ENCODE data around the gene CLK1. TPM values are rescaled to one million over a fixed set of nuclear protein-coding genes. Genes with fewer than 3 reads are reported as not detected.

The CLK1 gene
- total and polyA plus RNA-seq, 2 of the 13 experiments (the other 11 are each of a cell fraction or from before 2014, with no cell fraction given), result 66.6 to 101 TPM

GRCh38 chr2:200878289-200878880 is 13.9 kb upstream of the CLK1 start (continued):
- TF ChIP-seq ZBTB40 (IDR thresholded peaks at IDR 0.05), result no peak
- TF ChIP-seq ZBTB40 (CRISPR knock-in tag; IDR thresholded peaks at IDR 0.05), result no peak
- no peak for TF ChIP-seq ZNF660 (CRISPR knock-in tag; IDR thresholded peaks at IDR 0.05; ENCODE audit: borderline replicate concordance, low read depth)
- no peak for TF ChIP-seq RBM22 (optimal IDR thresholded peaks at IDR 0.05; ENCODE audit: low read length)
- TF ChIP-seq SNAPC2 (CRISPR knock-in tag; IDR thresholded peaks at IDR 0.05), result no peak
- no peak for TF ChIP-seq EEA1 (CRISPR knock-in tag; IDR thresholded peaks at IDR 0.05; ENCODE audit: borderline replicate concordance)
- no peak for TF ChIP-seq KDM1A (CRISPR knock-in tag; IDR thresholded peaks at IDR 0.05)
- TF ChIP-seq RARA (CRISPR knock-in tag; IDR thresholded peaks at IDR 0.05), result peak; percentile 47; the same call in 1 of the 2 replicates
- TF ChIP-seq FOXP1 (IDR thresholded peaks at IDR 0.05), result no peak
- no peak for TF ChIP-seq FOXP1 (CRISPR knock-in tag; IDR thresholded peaks at IDR 0.05)
- peak; percentile 46; the same call in 1 of the 2 replicates for TF ChIP-seq GATAD2A (CRISPR knock-in tag; IDR thresholded peaks at IDR 0.05)
- TF ChIP-seq HOMEZ (CRISPR knock-in tag; IDR thresholded peaks at IDR 0.05; ENCODE audit: low read depth), result no peak
- no peak for TF ChIP-seq NCOA5 (CRISPR knock-in tag; IDR thresholded peaks at IDR 0.05)
- no peak for TF ChIP-seq TCF7 (IDR thresholded peaks at IDR 0.05; ENCODE audit: low read depth)
- TF ChIP-seq NFKBIZ (CRISPR knock-in tag; IDR thresholded peaks at IDR 0.05), result no peak
- TF ChIP-seq CC2D1A (CRISPR knock-in tag; IDR thresholded peaks at IDR 0.05), result no peak
- TF ChIP-seq AKAP8 (CRISPR knock-in tag; IDR thresholded peaks at IDR 0.05), result no peak
- no peak for TF ChIP-seq ZNF282 (IDR thresholded peaks at IDR 0.05; ENCODE audit: partially characterized antibody)
- TF ChIP-seq ZNF619 (CRISPR knock-in tag; IDR thresholded peaks at IDR 0.05), result no peak
- TF ChIP-seq GPBP1L1 (CRISPR knock-in tag; IDR thresholded peaks at IDR 0.05), result no peak
- no peak for TF ChIP-seq ZIK1 (CRISPR knock-in tag; IDR thresholded peaks at IDR 0.05; ENCODE audit: borderline replicate concordance, low read depth)
